TTC549 (cell line): ENCODE data around the gene LAMC1.

ENCODE experiments used
- FAIRE-seq: peaks from 2 replicates; lab custom pipeline; 2012; peaks lifted over from hg19 to GRCh38; lab: Jason Lieb, UNC

LAMC1 gene

DNA sequence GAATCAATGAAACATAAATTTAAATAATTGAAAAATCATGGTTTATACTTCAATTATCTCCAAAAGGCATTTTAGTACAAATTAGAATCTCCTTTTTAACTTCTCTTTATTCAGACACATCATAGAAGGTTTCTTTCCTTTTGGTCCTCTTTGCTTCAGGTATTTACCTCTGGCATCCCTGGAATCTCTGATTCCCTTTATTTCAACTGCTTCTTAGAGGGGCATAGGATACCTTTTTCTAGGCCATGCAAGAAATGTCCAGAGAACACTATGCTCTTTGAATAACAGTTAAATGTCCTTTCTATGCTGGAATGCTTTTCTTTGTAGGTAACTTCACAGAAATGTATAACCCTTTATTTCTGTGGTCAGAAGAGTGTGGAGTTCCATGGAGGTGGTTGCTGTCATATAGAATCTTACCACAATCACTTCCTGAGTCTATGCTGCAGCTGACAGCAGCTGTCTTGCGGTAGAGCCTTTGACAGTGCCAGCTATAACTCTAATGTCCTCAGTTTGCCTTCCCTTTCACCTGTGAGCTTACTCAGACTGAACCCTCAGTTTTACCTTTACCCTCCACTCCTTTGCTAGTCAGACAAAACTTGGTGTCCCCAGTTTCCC lies 171.4 kb downstream of the LAMC1 start:
- FAIRE-seq = no peak

DNA sequence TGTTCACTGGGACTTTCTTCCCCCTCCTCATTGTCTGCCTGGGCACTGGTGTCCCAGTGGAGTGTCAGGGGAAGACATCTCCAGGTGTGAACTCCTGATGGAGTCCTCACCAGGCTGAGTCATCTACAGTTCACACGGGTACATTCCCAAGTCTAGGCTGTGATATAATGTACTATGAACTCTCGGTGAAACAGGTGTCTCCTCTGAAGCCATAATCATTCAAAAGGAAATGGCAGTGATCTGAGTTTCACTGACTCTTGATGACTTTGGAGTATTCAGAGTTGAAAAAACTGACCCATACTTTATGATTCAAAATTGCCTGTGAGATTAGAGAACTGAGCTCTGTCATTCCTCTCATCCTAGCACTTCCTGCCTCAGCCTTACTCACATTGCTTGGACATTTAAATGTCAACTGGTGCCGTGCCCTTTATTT lies 171.9 kb downstream of the LAMC1 start:
- FAIRE-seq = no peak
